Midbrain (tissue), 1 donor: ENCODE data around the gene CPNE4.
A peak's percentile ranks its signal among the peaks of the same experiment; 100 is the strongest.
"Not testable (repeated sequence)": the region's sequence is repeated elsewhere in the genome, so short reads cannot be mapped to it uniquely, and the experiment has no call there.

Experiments used
- DNase-seq: peaks from one replicate; lab custom pipeline; 2025; lab: John Stamatoyannopoulos, UW

The CPNE4 gene

DNA sequence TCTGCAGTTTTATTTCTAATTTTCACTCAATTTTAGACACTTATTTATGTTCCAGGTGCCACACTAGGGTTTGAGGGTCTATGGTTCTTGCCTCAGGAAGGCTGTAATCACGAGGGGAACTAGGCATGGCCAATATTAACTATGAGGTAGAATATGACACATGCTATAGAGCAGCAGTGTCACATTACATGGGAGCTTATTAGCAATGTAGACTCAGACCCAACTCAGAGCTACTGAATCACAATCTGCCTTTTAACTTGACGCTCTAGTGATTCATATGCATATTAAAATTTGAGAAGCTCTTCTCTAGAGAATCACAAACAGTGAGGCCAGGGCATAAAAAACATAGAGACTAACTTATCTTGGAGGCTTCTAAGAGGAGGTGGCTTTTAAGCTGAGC is 499.2 kb downstream of the CPNE4 start:
- no peak for DNase-seq

DNA sequence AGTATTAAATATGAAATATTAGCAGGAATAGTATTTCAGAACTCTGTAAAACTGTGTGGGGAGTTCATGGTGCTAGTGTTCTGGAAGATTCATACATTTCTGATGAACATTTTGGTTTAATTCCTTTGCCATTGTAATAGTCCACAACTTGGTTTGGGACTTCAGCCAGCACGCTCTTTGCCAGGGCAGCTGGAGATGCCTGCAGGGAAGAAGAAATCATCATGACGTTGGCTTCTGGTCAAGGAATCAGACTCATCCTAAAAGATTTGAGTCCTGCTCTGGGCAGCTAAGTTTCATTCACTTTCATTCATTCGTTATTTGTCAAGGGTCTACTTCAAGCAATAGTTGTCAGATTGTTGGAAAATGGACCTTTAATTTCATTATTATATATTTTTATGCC is 499.7 kb downstream of the CPNE4 start:
- no peak for DNase-seq

DNA sequence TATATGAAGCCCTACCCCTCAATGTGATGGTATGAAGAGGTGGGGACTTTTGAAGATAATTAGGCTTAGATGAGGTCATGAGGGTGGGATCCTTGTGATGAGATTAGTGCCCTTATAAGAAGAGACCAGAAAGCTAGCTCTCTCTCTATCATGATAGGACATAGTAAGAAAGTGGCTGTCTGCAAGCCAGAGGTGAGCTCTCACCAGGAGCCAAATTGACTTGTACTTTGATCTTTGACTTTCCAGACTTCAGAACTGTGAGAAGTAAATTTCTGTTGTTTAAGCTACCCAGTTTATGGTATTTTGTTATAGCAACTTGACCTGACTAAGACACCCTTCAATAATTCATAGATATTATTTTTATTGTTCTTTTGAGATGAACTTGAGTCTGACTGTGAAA is 502.2 kb downstream of the CPNE4 start:
- no peak for DNase-seq

DNA sequence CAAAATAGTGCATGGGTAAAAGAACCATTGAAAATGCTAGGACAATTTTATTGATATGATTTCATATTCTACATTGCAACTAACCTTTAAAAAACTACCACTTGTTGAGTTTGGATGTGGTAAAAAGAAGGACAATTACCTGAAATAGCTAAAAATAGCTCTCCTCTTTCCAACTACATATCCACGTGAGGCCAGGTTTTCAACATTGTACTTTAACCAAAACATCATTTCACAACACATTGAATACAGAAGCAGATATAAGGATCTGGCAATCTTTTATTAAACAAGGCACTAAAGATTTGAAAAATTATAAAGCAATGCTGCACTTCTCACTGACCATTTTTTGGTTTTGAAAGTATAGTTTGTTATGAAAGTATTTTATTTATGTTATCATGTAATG is 504.0 kb downstream of the CPNE4 start:
- no peak for DNase-seq

DNA sequence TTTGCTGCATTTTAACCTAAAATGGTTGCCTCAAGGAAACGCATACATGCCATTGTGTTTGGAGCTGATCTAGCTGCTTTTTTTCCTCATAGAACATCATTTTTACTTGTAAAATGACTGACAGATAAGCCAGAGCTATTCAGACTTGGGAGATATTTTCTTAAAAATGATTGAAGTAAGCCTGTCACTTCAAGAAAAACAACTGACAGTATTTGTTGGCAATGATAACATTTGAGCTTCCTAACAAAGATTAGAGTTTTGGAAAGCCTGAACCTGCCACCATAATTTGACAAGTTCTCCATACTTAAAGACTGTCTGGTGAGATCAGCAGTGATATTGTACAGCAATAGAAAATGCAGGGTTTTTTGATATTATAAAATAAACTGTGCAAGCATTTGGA is 504.4 kb downstream of the CPNE4 start:
- no peak for DNase-seq

DNA sequence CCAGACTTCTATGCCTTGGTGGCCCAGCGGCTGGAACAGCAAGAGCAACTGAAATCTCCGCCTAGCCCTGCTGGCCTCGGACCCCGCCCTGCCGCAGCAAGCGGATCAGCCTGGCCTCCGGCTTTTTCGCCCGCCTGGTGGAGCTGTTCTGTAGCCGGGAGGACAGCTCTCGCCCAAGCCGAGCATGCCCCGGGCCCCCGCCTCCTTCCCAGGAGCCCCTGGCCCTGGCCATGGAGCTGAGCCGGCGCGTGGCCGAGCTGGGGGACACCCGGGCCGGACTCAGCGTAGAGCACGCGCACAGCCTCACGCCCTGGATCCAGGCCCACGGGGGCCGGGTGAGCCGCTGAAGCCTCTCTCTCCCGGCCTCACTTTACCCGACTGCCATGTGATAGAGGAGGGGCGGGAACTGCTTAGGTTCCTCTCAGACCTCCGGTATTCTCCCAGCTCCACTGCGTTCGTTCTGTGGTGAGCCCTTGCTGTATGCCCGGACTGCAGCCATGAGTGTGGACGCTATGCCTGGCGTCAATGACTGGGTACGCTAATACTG is 507.9 kb downstream of the CPNE4 start:
- DNase-seq: peak; percentile 15

DNA sequence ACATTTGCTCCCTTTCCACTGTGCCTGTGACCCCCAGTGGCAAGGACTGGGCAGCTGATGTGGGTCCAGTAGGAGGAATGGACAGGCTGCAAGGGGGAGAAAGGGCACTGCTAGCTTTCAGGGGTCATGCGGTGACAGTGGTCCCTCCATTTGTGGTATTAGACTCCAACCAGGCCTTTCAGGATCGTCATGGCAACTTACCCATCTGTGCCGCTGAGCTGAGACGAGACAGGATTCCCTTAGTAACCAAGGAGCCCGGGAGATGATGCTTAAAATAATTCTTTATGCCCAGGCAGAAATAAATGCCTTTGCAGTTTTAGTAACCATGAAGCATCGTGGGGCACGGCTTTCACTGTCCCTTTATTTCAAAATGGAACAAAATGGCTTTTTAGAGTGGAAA is 516.1 kb downstream of the CPNE4 start:
- DNase-seq: peak; percentile 4

DNA sequence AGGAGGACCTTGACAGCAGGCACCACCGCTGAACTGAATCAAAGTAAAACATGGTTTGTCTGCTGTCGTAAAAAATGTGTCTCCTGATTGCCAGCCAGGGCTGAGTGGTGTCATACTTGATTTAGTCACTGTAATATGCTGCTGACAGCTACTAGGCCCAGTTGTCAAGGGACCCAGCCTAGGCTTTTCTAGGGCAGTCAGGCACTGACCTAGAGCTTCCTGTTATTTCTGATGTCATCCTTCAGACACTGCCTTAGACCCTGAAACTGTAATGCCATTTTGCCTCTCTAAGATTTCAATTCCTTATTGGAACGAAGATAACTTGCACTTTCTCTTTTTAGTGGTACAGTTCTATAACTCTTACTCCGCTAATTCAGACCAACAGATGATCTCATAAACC is 529.4 kb downstream of the CPNE4 start:
- DNase-seq: no peak

DNA sequence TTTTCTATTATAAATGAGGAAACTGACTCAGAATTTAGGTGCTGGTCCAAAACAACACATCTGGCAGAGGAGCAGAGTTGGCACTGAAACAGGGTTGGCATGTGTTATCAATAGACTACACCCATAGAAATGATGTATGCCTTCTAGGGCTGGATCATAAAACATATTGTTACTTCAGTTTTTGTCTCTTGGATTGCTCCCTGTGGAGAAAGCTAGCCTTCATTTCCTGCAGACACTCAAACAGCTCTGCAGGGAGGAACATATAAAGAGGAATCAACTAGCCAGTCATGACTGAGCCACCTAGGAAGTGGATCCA is 531.5 kb downstream of the CPNE4 start:
- DNase-seq: no peak

DNA sequence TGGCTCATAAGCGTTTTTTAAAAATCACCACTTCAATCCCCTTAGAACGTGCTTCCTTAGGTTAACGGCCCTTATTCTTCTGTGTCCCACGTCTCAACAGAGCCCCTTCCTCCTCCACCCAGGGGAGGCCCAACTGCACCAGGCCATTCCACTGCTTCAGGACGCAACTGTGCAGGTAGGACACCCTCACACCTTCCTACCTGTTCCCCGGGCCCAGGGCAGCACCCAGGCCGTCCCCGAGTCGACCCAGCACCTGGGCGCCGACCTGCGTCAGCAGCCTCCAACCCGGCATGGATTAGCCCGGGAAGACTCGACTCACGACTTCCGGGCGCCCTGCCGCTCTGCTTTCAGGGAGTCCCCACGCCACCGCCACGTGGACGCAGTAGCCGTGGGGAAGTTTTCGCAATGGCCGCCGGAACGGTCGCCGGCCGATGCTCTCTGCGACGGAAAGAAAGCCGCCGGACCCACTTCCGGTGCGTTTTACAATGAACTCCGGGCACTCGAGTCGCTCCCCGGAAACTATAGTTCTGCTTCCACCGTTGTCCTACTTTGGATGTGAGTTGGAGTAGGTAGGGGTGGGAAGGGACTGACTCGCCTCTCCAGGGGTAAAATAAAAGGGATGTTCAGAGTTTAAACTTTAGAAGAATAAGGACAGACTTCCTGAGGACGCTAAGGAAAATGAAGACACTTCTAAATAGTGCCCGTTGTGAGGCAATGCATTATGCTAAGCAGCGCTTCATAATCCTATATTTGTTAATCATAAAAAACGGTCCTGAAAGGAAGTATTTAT is 532.1 kb downstream of the CPNE4 start, which contains the start of gene MRPL3:
MRPL3 (minus strand) TSS at position 442 of the 790 bp plus-strand sequence; CDS start at position 292, 150 bp downstream.
- DNase-seq: peak; percentile 91

DNA sequence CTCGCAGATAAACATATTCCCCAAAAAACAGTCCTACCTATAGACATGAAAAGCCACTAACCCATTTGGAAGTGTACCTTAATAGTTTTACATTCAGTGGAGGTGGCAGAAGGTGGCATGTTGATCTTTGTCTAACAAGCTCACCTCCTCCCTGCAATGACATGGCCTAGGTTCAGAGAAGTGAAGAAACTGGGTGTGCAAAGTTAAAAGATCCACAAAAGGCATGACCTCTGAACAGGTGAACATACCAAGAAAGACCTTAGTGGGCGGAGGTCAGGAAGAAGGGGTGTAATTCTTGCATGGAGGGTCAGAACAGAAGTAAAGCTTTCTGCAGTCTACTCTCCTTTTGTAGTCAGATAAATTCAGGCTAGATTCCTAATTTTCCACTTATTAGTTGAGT is 532.9 kb downstream of the CPNE4 start:
- DNase-seq: no peak

DNA sequence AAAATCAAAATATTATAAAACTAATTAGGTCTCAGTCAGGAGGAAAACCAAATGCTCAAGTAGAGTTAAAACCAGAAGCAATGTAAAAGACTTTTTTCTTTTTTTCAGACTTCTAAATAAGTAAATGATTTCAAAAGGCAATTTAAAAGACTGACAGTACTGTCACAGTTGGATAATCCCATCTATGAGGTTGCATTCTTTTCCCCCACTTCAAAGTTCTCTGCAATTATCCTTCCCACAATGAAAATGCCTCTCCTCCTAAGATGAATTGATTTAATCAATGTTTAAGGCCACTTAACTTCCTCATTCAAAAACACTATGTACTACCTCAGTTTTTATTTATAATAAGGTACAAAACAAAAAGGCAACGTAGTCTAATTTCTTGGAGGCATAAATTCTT is 540.1 kb downstream of the CPNE4 start:
- DNase-seq: no peak

DNA sequence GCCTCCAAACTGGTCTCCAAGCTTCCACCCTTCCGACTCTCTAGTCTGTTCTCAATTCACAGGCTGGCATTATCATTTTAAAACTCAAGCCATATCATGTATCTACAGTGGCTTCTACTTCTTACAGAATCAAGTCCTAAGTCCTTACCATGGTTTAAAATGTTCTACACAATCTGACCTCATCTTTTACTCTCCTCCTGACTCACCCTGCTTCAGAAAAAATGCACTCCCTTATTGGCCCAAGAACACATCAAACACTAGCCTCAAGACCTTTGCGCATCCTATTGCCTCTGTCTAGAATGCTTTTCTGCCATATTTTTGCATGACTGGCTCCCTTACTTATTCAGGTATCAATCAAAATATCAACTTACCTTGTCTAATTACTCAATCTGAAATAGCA is 543.0 kb downstream of the CPNE4 start:
- DNase-seq: no peak

DNA sequence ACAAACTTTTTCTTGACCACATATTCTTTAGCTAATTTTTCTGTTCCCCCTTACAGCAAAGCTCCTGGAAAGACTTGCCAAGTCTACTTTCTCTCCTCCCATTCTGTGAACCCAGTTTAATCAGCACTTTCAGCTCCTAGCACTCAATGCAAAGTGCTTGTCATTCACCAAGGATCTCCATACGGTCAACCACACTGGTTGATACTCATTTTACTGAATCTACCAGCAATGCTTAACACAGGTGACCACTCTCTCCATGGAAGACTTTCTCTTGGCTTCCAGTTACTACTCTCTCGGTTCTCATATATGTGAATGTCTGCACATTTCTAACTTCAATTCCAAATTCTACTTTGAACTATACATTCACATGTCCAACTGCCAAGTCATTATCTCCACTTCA is 543.7 kb downstream of the CPNE4 start:
- no peak for DNase-seq

DNA sequence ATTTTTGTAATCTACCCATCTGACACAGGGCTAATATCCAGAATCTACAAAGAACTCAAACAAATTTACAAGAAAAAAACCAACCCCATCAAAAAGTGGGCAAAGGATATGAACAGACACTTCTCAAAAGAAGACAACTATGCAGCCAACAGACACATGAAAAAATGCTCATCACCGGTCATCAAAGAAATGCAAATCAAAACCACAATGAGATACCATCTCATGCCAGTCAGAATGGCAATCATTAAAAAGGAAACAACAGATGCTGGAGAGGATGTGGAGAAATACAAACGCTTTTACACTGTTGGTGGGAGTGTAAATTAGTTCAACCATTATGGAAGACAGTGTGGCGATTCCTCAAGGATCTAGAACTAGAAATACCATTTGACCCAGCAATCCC is 548.3 kb downstream of the CPNE4 start:
- not testable (repeated sequence) for DNase-seq

DNA sequence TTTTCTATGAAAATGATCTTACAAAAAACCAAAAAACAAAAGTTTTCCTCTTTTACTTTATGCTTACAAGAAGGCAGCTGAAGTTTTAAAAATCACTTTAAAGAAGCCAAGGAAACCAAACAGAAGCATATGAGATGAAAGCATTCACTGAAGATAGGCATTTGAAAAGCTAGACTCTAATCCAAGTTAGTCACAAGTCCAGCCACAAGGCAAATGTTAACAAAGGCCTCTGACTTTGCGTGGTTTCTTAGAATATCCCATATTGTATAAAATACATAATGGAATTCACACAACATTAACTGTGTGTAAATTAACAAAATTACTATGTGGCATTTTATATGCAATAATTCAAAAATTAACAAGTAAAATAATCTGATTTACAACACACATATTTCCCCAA is 549.7 kb downstream of the CPNE4 start:
- no peak for DNase-seq

DNA sequence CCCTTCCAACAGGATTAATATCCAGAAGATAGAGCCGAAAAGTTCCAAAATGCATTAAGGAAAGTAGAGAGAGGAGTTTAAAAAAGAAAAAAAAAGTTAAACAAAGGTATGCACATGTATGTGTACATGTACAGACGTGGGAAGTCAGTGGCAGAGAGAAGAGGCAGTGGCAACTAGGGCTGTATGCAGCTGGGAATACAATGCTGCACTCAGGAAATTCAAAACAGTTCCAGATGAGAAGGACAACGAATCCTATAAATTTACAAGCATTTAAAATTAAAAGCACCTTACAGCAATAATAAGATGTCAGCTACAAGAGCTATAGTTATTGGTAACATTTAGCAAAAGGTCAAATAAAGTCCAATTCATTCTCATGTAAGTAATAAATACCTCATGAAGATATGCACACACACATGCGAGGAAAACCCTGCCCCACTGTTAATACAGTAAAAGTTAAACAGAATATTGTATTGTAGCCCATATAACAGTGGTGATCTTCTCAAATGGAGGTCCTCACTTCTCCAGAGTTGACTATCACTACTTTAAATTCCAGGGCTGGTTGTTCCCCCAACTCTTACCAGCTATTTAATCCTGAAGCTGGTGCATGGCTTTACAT is 550.2 kb downstream of the CPNE4 start:
- DNase-seq: no peak
